DND-41 (cell line): ENCODE data around the gene CFB.

ENCODE experiments used
- EZH2 ChIP-seq: IDR thresholded peaks from 3 replicates; pipeline ENCODE4 v1.6.1; 2012; ENCODE audit warnings: borderline replicate concordance, low read depth, mild to moderate bottlenecking, moderate library complexity, low read length, inconsistent platforms; ENCODE audit not compliant: severe bottlenecking
- TF ChIP-seq, protein P1 (sequence below): IDR thresholded peaks from 2 replicates; pipeline ENCODE4 v1.5.1; 2012; ENCODE audit warnings: borderline replicate concordance, low read length, moderate library complexity, mild to moderate bottlenecking; ENCODE audit not compliant: poor library complexity, severe bottlenecking; ENCODE audit errors: extremely low read depth

DNA sequence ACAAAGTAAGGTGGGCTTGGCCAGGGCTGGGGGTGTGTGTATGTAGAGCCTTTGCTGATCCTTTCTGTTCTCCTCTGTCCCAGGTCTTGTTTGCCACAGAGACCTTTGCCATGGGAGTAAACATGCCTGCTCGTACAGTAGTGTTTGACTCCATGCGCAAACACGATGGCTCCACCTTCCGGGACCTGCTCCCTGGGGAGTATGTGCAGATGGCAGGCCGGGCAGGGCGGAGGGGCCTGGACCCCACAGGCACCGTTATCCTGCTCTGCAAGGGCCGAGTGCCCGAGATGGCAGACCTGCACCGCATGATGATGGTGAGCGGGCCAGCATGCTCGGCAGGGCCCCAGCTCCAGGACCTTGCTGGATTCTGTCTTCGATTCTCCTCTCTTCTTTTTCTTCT is 19.8 kb downstream of the CFB start:
- TF ChIP-seq, protein P1, sequence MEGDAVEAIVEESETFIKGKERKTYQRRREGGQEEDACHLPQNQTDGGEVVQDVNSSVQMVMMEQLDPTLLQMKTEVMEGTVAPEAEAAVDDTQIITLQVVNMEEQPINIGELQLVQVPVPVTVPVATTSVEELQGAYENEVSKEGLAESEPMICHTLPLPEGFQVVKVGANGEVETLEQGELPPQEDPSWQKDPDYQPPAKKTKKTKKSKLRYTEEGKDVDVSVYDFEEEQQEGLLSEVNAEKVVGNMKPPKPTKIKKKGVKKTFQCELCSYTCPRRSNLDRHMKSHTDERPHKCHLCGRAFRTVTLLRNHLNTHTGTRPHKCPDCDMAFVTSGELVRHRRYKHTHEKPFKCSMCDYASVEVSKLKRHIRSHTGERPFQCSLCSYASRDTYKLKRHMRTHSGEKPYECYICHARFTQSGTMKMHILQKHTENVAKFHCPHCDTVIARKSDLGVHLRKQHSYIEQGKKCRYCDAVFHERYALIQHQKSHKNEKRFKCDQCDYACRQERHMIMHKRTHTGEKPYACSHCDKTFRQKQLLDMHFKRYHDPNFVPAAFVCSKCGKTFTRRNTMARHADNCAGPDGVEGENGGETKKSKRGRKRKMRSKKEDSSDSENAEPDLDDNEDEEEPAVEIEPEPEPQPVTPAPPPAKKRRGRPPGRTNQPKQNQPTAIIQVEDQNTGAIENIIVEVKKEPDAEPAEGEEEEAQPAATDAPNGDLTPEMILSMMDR, result no peak
- no peak for TF ChIP-seq EZH2
